SK-N-SH treated with all-trans-retinoic acid at 6 μM for 48 hours (cell line): ENCODE results near the gene CD101.

Source experiments
- ATAC-seq: fragments of 200-7000 bp; cut with Tn5 transposase; 3 replicates; pipeline ENCODE4 v1.9.1; 2020; ENCODE audit warnings: mild to moderate bottlenecking, moderate library complexity
- ARNTL ChIP-seq: fragments of 450-650 bp; formaldehyde crosslinking; IDR thresholded peaks from 2 replicates; pipeline ENCODE4 v1.5.0; 2020; ENCODE audit warnings: low read depth, mild to moderate bottlenecking, moderate library complexity, borderline replicate concordance
- CREB5 ChIP-seq: fragments of 250-450 bp; sonication (Bioruptor Pico); IDR thresholded peaks from 2 replicates; pipeline ENCODE4 v1.5.1; 2020; ENCODE audit warnings: low read depth, mild to moderate bottlenecking, moderate library complexity
- CSDC2 ChIP-seq: fragments of 250-450 bp; sonication (Bioruptor Pico); IDR thresholded peaks from 2 replicates; pipeline ENCODE4 v1.5.0; 2020; ENCODE audit warnings: mild to moderate bottlenecking, moderate library complexity
- CSRNP3 ChIP-seq: fragments of 250-450 bp; sonication (Bioruptor Pico); IDR thresholded peaks from 2 replicates; pipeline ENCODE4 v1.5.1; 2021; ENCODE audit warnings: mild to moderate bottlenecking, moderate library complexity
- ESRRG ChIP-seq: fragments of 250-450 bp; sonication (Bioruptor Pico); IDR thresholded peaks from 2 replicates; pipeline ENCODE4 v1.6.1; 2021; ENCODE audit warnings: mild to moderate bottlenecking
- ISL1 ChIP-seq: fragments of 250-450 bp; sonication (Bioruptor Pico); IDR thresholded peaks from 2 replicates; pipeline ENCODE4 v2.1.2; 2022; ENCODE audit warnings: mild to moderate bottlenecking, moderate library complexity
- OSR1 ChIP-seq: fragments of 250-450 bp; sonication (Bioruptor Pico); IDR thresholded peaks from 2 replicates; pipeline ENCODE4 v1.8.0; 2022; ENCODE audit warnings: moderate library complexity, mild to moderate bottlenecking, inconsistent platforms
- POU6F1 ChIP-seq: fragments of 250-450 bp; sonication (Bioruptor Pico); IDR thresholded peaks from 2 replicates; pipeline ENCODE4 v1.8.0; 2021; ENCODE audit warnings: low read depth, mild to moderate bottlenecking, moderate library complexity, borderline replicate concordance
- PPARA ChIP-seq: fragments of 250-450 bp; sonication (Bioruptor Pico); IDR thresholded peaks from 2 replicates; pipeline ENCODE4 v1.5.0; 2020; ENCODE audit warnings: mild to moderate bottlenecking, borderline replicate concordance
- TCF4 ChIP-seq: fragments of 250-450 bp; sonication (Bioruptor Pico); IDR thresholded peaks from 2 replicates; pipeline ENCODE4 v1.8.0; 2021; ENCODE audit warnings: mild to moderate bottlenecking, moderate library complexity, borderline replicate concordance
- TOX ChIP-seq: fragments of 250-450 bp; sonication (Bioruptor Pico); IDR thresholded peaks from 2 replicates; pipeline ENCODE4 v1.8.0; 2021; ENCODE audit warnings: mild to moderate bottlenecking, moderate library complexity, borderline replicate concordance
- ZC3H10 ChIP-seq: fragments of 250-450 bp; sonication (Bioruptor Pico); IDR thresholded peaks from 2 replicates; pipeline ENCODE4 v1.5.1; 2021; ENCODE audit warnings: mild to moderate bottlenecking, moderate library complexity
- ZFP30 ChIP-seq: fragments of 450-650 bp; formaldehyde crosslinking; IDR thresholded peaks from 2 replicates; pipeline ENCODE4 v1.5.0; 2022; ENCODE audit warnings: mild to moderate bottlenecking, moderate library complexity
- ZNF565 ChIP-seq: fragments of 450-650 bp; formaldehyde crosslinking; conservative IDR thresholded peaks from 2 replicates; pipeline ENCODE4 v1.5.0; 2020; ENCODE audit warnings: low read depth, mild to moderate bottlenecking, moderate library complexity
- ZNF70 ChIP-seq: fragments of 450-650 bp; formaldehyde crosslinking; IDR thresholded peaks from 2 replicates; pipeline ENCODE4 v1.5.0; 2020; ENCODE audit warnings: mild to moderate bottlenecking, moderate library complexity
- ZNF8 ChIP-seq: fragments of 450-650 bp; formaldehyde crosslinking; IDR thresholded peaks from 2 replicates; pipeline ENCODE4 v1.5.0; 2020; ENCODE audit warnings: mild to moderate bottlenecking, moderate library complexity

CD101 gene

GRCh38 chr1:117029685-117030084 is 28.1 kb downstream of the CD101 start:
- ATAC-seq, result no peak
- no peak for TF ChIP-seq CREB5 (CRISPR knock-in tag)
- TF ChIP-seq TCF4 (CRISPR knock-in tag), result no peak
- no peak for TF ChIP-seq ZNF70

GRCh38 chr1:117030271-117030877 is 28.8 kb downstream of the CD101 start:
- ATAC-seq, result no peak

GRCh38 chr1:117032266-117032665 is 30.7 kb downstream of the CD101 start:
- no peak for TF ChIP-seq ZNF70
- no peak for TF ChIP-seq PPARA (CRISPR knock-in tag)
- no peak for TF ChIP-seq ESRRG
- no peak for ATAC-seq

More at GRCh38 chr1:117030271-117030877, 28.8 kb downstream of the CD101 start:
- TF ChIP-seq ESRRG (no peak), CSDC2 (CRISPR knock-in tag) (no peak)

- ATAC-seq, result no peak
- TF ChIP-seq ISL1 (CRISPR knock-in tag) (no peak), ARNTL (CRISPR knock-in tag) (no peak), ZNF8 (CRISPR knock-in tag) (no peak), PPARA (CRISPR knock-in tag) (no peak), CSRNP3 (no peak), POU6F1 (no peak), TCF4 (CRISPR knock-in tag) (no peak), ZFP30 (CRISPR knock-in tag) (no peak)
These were observed 31.4 kb downstream of the CD101 start for GRCh38 chr1:117032681-117033539.

- no peak for ATAC-seq
- TF ChIP-seq ZC3H10 (CRISPR knock-in tag) (no peak), TOX (CRISPR knock-in tag) (no peak), OSR1 (CRISPR knock-in tag) (no peak), ZNF565 (CRISPR knock-in tag) (no peak), PPARA (CRISPR knock-in tag) (no peak), CREB5 (CRISPR knock-in tag) (no peak), CSDC2 (CRISPR knock-in tag) (no peak), CSRNP3 (no peak)
These were observed 32.2 kb downstream of the CD101 start for GRCh38 chr1:117033772-117034171.
